HepG2 (cell line): ENCODE measurements around the gene FAM171A2. TPM values are rescaled to one million over a fixed set of nuclear protein-coding genes. Genes with fewer than 3 reads are reported as not detected.

Experiments used
- ATAC-seq: fragments of 200-7000 bp; cut with Tn5 transposase; 3 replicates; pipeline ENCODE4 v1.9.1; 2020; ENCODE audit warnings: mild to moderate bottlenecking, moderate library complexity
- BruUV-seq: library from RNA; stranded (reverse); fragments of 400-500 nt; replicated peaks from 2 replicates; lab custom pipeline; 2021; lab: Mats Ljungman, UMichigan
- CTCF ChIA-PET: fragments of 300-600 bp; formaldehyde crosslinking; extraction: SDS; loops from one replicate; lab custom pipeline; 2021; ENCODE audit warnings: low total read pairs, inconsistent platforms, low intra/inter-chr PET ratio; lab: Yijun Ruan, JAX
- POLR2A ChIA-PET: fragments of 350-600 bp; sonication (Branson Sonifier 250); formaldehyde crosslinking; loops from one replicate; lab custom pipeline; 2020; ENCODE audit warnings: antibody characterized with exemption, inconsistent platforms; lab: Yijun Ruan, JAX
- DNase-seq: peaks from one replicate; pipeline ENCODE4 v3.0.0-alpha.2; 2015; ENCODE audit warnings: low spot score
- FAIRE-seq: peaks from 3 replicates; lab custom pipeline; 2011; peaks lifted over from hg19 to GRCh38; lab: Jason Lieb, UNC
- H2AFZ ChIP-seq: one replicate; pipeline ENCODE4 v1.6.1; 2011; ENCODE audit warnings: low read length, inconsistent platforms
- H3K27ac ChIP-seq: fragments of 300-600 bp; 3 replicates; pipeline ENCODE4 v1.8.0; 2011; ENCODE audit warnings: mixed run types, mild to moderate bottlenecking, mixed read lengths, low read length, inconsistent platforms; ENCODE audit not compliant: insufficient read depth; ENCODE audit errors: extremely low read length
- H3K27me3 ChIP-seq, 2 experiments: fragments of 200-600 bp in 1 of 2; 2 replicates in 1 of 2; 3 replicates in 1 of 2; pipeline versions ENCODE4 v1.6.0 to v1.8.0; 2011; ENCODE audit warnings: low read length in 2 of 2, mild to moderate bottlenecking in 2 of 2, moderate library complexity in 2 of 2, inconsistent platforms in 1 of 2; ENCODE audit not compliant: insufficient read depth in 2 of 2, control insufficient read depth in 1 of 2
- H3K36me3 ChIP-seq, 2 experiments: fragments of 200-600 bp in 1 of 2; replicated peaks in 1 of 2; 2 replicates in 1 of 2; 3 replicates in 1 of 2; pipeline versions ENCODE4 v1.5.1 to v1.8.0; 2011; ENCODE audit warnings: low read length in 2 of 2, inconsistent platforms in 1 of 2; ENCODE audit not compliant: insufficient read depth in 2 of 2, control insufficient read depth in 1 of 2
- H3K4me1 ChIP-seq: 2 replicates; pipeline ENCODE4 v1.5.1; 2012; ENCODE audit warnings: low read length, inconsistent platforms; ENCODE audit not compliant: insufficient read depth
- H3K4me2 ChIP-seq: 2 replicates; pipeline ENCODE4 v1.6.0; 2011; ENCODE audit warnings: low read depth, low read length, inconsistent platforms
- H3K4me3 ChIP-seq, 3 experiments: fragments of 200-600 bp in 1 of 3; sonication (generic), shearing (Covaris generic) in 1 of 3; replicated peaks in 1 of 3; 2 replicates each; pipeline ENCODE4 v1.5.1; 2011 to 2016; ENCODE audit warnings: low read length in 3 of 3, inconsistent platforms in 2 of 3, low read depth in 2 of 3, mild to moderate bottlenecking in 2 of 3, control low read depth in 1 of 3, mixed read lengths in 1 of 3; ENCODE audit not compliant: insufficient read depth in 1 of 3
- H3K79me2 ChIP-seq: one replicate; pipeline ENCODE4 v1.6.1; 2011; ENCODE audit warnings: low read length, inconsistent platforms; ENCODE audit not compliant: insufficient read depth
- H3K9ac ChIP-seq: 2 replicates; pipeline ENCODE4 v1.6.0; 2011; ENCODE audit warnings: mild to moderate bottlenecking, low read depth, low read length, inconsistent platforms; ENCODE audit not compliant: insufficient read depth
- H3K9me3 ChIP-seq: 2 replicates; pipeline ENCODE4 v1.5.1; 2012; ENCODE audit warnings: mild to moderate bottlenecking, low read length
- H4K20me1 ChIP-seq: 2 replicates; pipeline ENCODE4 v1.6.0; 2011; ENCODE audit warnings: inconsistent platforms, mild to moderate bottlenecking, low read length, moderate library complexity; ENCODE audit not compliant: insufficient read depth
- ATF7-NPFF ChIP-seq: sonication (generic); formaldehyde crosslinking; IDR thresholded peaks from 2 replicates; pipeline ENCODE4 v1.8.1; 2023; ENCODE audit warnings: mild to moderate bottlenecking, low read depth, missing genetic modification reagents, moderate library complexity
- MTA1 ChIP-seq: sonication (generic); formaldehyde crosslinking; IDR thresholded peaks from 2 replicates; pipeline ENCODE4 v1.4.0; 2020; ENCODE audit warnings: missing genetic modification reagents, mild to moderate bottlenecking, borderline replicate concordance
- MYC ChIP-seq: sonication (generic); formaldehyde crosslinking; IDR thresholded peaks from 2 replicates; pipeline ENCODE4 v1.9.0; 2021; ENCODE audit warnings: missing genetic modification reagents, borderline replicate concordance
- POLR2G ChIP-seq: fragments of 200-400 bp; formaldehyde crosslinking; IDR thresholded peaks from 2 replicates; pipeline ENCODE4 v1.6.1; 2018; ENCODE audit warnings: mild to moderate bottlenecking, low read depth, low read length, moderate library complexity
- XRCC5 ChIP-seq: fragments of 200-400 bp; formaldehyde crosslinking; optimal IDR thresholded peaks from 2 replicates; pipeline ENCODE3; 2017; ENCODE audit warnings: mild to moderate bottlenecking, low read length
- ZEB1 ChIP-seq: IDR thresholded peaks from 2 replicates; pipeline ENCODE4 v1.6.1; 2012; ENCODE audit warnings: mild to moderate bottlenecking, low read depth, inconsistent platforms; ENCODE audit not compliant: insufficient replicate concordance
- ZNF180 ChIP-seq: sonication (generic); formaldehyde crosslinking; IDR thresholded peaks from 2 replicates; pipeline ENCODE4 v1.4.0; 2020; ENCODE audit warnings: low read depth, missing genetic modification reagents, borderline replicate concordance
- ZSCAN25 ChIP-seq: sonication (generic); formaldehyde crosslinking; IDR thresholded peaks from 2 replicates; pipeline ENCODE4 v1.8.0; 2022; ENCODE audit warnings: mild to moderate bottlenecking, missing genetic modification reagents
- WGBS: methylation state at CpG from one replicate; pipeline ENCODE4 v1.1.6; 2017; ENCODE audit warnings: low lambda C conversion rate; 5-methylcytosine and 5-hydroxymethylcytosine counted together
- in situ Hi-C: cut with HindIII; loops from 2 replicates; pipeline ENCODE4 v1.10.0; 2017; ENCODE audit warnings: low pct_unique_long_range_greater_than_20kb; ENCODE audit not compliant: extremely low pct_ligation_motif_present
- intact Hi-C: fragments of 100-400 bp; cut with micrococcal nuclease; formaldehyde crosslinking; loops from one replicate; pipeline ENCODE4 v1.10.0; 2022; ENCODE audit not compliant: unreplicated experiment
- polyA plus RNA-seq, 8 experiments: library from polyadenylated mRNA; depleted of rRNA in 3 of 8; stranded (reverse) in 7 of 8; unstranded in 1 of 8; fragments of >200 nt; fragmentation: Illumina TruSeq in 4 of 8; extraction: Trizol in 4 of 8; gene quantifications; 2 replicates each; pipeline versions ENCODE4 v1.2.1 to v1.2.3, GENCODE V29; 2011 to 2016; ENCODE audit warnings: low read depth in 4 of 8, missing spikeins in 1 of 8, mixed read lengths in 1 of 8; ENCODE audit not compliant: insufficient read depth in 1 of 8
- total RNA-seq, 5 experiments: library from RNA; depleted of rRNA; stranded (reverse); fragments of >200 nt; fragmentation: Illumina TruSeq; extraction: Trizol; gene quantifications; 2 replicates each; pipeline ENCODE4 v1.2.3, GENCODE V29; 2016; ENCODE audit warnings: low read depth in 1 of 5
- TF ChIP-seq, protein P1 (sequence below): sonication (generic); formaldehyde crosslinking; IDR thresholded peaks from 2 replicates; pipeline ENCODE4 v1.8.0; 2022; ENCODE audit warnings: low read depth, missing genetic modification reagents
- TF ChIP-seq, protein P2 (sequence below): sonication (generic); formaldehyde crosslinking; IDR thresholded peaks from 2 replicates; pipeline ENCODE4 v1.5.0; 2020; ENCODE audit warnings: mild to moderate bottlenecking, missing genetic modification reagents
- TF ChIP-seq, protein P3 (sequence below): sonication (generic); formaldehyde crosslinking; IDR thresholded peaks from 2 replicates; pipeline ENCODE4 v1.8.0; 2023; ENCODE audit warnings: mild to moderate bottlenecking, missing genetic modification reagents
- TF ChIP-seq, protein P4 (sequence below): sonication (generic); formaldehyde crosslinking; IDR thresholded peaks from 2 replicates; pipeline ENCODE4 v1.8.1; 2023; ENCODE audit warnings: mild to moderate bottlenecking, missing genetic modification reagents
- TF ChIP-seq, protein P5 (sequence below): sonication (generic); formaldehyde crosslinking; IDR thresholded peaks from 2 replicates; pipeline ENCODE4 v1.8.1; 2023; ENCODE audit warnings: mild to moderate bottlenecking, moderate library complexity, missing genetic modification reagents

FAM171A2 gene
- total and polyA plus RNA-seq, 2 of the 13 experiments (the other 11 are each of a cell fraction or from before 2014, with no cell fraction given): 1.8 to 3.6 TPM

DNA sequence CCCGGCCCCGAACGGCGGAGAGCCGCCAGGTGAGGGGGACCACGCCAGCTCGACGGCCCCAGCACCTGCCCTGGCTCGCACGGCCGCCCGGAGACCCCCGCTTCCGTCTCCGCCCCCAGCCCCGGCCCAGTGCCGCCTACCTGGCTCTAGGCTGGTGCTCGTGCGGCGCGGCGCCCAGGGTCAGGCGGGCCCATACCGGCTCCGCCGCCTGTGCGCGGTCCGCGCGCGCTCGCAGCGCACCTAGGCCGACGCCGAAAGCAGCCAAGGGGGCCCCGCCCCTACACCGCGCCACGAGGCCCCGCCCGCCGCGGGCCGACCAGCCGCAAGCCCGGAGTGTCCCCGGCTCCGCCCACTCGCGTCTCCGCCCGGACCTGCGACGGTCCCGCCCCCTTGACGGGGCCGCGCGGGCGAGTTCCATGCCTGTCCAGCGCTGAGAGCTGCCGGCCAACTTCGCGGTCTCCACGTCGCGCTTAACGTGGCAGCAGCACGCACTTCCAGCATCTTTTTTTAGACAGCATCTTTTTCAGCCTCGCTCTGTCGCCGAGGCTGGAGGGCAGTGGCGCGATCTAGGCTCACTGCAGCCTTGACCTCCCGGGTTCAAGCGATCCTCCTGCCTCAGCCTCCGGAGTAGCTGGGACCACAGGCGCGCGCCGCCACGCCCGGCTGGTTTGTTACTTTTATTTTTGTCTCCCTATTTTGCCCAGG is 38.9 kb downstream of the FAM171A2 start, which contains the start of gene SLC25A39:
Gene SLC25A39, minus strand, starts transcription at position 253 of the 705 bp plus-strand sequence. CDS start 1,261 bp downstream, outside the sequence.
- POLR2A ChIA-PET: interaction anchor here (0.5 to 1.9 kb wide), 8 partner anchors 12 to 142 kb away, joined by 3 to 8 read pairs (median 6); partner anchors contain the start of genes ATXN7L3, GRN, TMUB2 and UBTF
- peaks cover 17 to 29% of the 10 kb centered on the region in 2 experiments; a peak in 4 of 5 replicates for H3K36me3 ChIP-seq
- H3K4me3 ChIP-seq: peak within 1 kb of the TSS; percentile 78 to 97 (median 91)
- H4K20me1 ChIP-seq: no peaks in the 10 kb centered on the region
- peak; percentile 62 for FAIRE-seq
- no TSS peak for BruUV-seq
- peak within 1 kb of the TSS; percentile 97 for H3K4me2 ChIP-seq
- H3K27me3 ChIP-seq: no peaks in the 10 kb centered on the region; a peak in 3 of 5 replicates
- WGBS: 19% methylated on average over 35 of the region's 85 CpGs
- in situ Hi-C loops (loop anchor here (5.0 kb wide), 1 partner anchor 102 kb away; no protein-coding TSS in a partner anchor), intact Hi-C loops (loop anchor here (2.0 to 10.0 kb wide), 3 partner anchors 50 to 122 kb away; partner anchors contain the start of gene UBTF)
- peaks cover 55% of the 10 kb centered on the region for H3K4me1 ChIP-seq
- H3K9ac ChIP-seq: peak within 1 kb of the TSS; percentile 90
- peak; percentile 80 for ATAC-seq
- H3K27ac ChIP-seq: peak within 1 kb of the TSS; percentile 61
- peak; percentile 85 for DNase-seq
- no peaks in the 10 kb centered on the region for H3K9me3 ChIP-seq
- no peak within 1 kb of the TSS for H2AFZ ChIP-seq
- peaks cover 14% of the 10 kb centered on the region for H3K79me2 ChIP-seq
- CTCF ChIA-PET: no interaction called here
- TF ChIP-seq, protein P1, sequence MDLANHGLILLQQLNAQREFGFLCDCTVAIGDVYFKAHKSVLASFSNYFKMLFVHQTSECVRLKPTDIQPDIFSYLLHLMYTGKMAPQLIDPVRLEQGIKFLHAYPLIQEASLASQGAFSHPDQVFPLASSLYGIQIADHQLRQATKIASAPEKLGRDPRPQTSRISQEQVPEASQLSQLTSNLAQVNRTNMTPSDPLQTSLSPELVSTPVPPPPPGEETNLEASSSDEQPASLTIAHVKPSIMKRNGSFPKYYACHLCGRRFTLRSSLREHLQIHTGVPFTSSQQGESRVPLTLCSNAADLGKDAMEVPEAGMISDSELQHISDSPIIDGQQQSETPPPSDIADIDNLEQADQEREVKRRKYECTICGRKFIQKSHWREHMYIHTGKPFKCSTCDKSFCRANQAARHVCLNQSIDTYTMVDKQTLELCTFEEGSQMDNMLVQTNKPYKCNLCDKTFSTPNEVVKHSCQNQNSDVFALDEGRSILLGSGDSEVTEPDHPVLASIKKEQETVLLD: peak; percentile 85
- TF ChIP-seq ZEB1: no peak
- TF ChIP-seq, protein P2, sequence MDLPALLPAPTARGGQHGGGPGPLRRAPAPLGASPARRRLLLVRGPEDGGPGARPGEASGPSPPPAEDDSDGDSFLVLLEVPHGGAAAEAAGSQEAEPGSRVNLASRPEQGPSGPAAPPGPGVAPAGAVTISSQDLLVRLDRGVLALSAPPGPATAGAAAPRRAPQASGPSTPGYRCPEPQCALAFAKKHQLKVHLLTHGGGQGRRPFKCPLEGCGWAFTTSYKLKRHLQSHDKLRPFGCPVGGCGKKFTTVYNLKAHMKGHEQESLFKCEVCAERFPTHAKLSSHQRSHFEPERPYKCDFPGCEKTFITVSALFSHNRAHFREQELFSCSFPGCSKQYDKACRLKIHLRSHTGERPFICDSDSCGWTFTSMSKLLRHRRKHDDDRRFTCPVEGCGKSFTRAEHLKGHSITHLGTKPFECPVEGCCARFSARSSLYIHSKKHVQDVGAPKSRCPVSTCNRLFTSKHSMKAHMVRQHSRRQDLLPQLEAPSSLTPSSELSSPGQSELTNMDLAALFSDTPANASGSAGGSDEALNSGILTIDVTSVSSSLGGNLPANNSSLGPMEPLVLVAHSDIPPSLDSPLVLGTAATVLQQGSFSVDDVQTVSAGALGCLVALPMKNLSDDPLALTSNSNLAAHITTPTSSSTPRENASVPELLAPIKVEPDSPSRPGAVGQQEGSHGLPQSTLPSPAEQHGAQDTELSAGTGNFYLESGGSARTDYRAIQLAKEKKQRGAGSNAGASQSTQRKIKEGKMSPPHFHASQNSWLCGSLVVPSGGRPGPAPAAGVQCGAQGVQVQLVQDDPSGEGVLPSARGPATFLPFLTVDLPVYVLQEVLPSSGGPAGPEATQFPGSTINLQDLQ: 0 out of 2 replicates have a peak, but pooled peaks have one; percentile 40
- peak; percentile 2; the same call in 1 of the 2 replicates for TF ChIP-seq MTA1
- TF ChIP-seq ATF7-NPFF (CRISPR knock-in tag): peak; percentile 92
- peak; percentile 77 for TF ChIP-seq POLR2G
- peak; percentile 34 for TF ChIP-seq XRCC5
- 0 out of 2 replicates have a peak, but pooled peaks have one; percentile 69 for TF ChIP-seq ZNF180 (CRISPR knock-in tag)
- TF ChIP-seq ZSCAN25 (CRISPR knock-in tag): peak; percentile 82
- TF ChIP-seq, protein P3, sequence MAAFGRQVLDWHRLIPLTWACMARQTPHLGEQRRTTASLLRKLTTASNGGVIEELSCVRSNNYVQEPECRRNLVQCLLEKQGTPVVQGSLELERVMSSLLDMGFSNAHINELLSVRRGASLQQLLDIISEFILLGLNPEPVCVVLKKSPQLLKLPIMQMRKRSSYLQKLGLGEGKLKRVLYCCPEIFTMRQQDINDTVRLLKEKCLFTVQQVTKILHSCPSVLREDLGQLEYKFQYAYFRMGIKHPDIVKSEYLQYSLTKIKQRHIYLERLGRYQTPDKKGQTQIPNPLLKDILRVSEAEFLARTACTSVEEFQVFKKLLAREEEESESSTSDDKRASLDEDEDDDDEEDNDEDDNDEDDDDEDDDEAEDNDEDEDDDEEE: peak; percentile 92; the same call in 1 of the 2 replicates
- TF ChIP-seq, protein P4, sequence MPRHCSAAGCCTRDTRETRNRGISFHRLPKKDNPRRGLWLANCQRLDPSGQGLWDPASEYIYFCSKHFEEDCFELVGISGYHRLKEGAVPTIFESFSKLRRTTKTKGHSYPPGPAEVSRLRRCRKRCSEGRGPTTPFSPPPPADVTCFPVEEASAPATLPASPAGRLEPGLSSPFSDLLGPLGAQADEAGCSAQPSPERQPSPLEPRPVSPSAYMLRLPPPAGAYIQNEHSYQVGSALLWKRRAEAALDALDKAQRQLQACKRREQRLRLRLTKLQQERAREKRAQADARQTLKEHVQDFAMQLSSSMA: no peak
- TF ChIP-seq MYC (CRISPR knock-in tag): peak; percentile 76
- TF ChIP-seq, protein P5, sequence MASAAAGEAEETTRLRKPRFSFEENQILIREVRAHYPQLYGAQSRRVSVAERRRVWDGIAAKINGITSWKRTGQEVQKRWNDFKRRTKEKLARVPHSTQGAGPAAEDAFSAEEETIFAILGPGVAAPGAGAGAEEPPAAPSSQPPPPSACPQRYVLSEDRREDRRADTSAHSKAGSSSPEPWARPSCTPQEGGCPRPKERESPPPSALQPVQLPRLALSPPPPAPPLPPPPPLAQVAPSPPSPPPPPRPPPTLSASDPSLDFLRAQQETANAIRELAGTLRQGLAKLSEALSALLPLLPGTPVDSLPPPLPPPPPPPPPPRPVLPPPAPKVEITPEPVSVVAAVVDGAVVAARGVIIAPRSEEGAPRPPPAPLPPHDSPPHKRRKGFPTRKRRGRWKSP: peak; percentile 51
